NK-92 treated with Interleukin-12 subunit alpha and Interleukin-12 subunit beta, amount 100 ng/mL, for 24 hours (cell line): Measurements from ENCODE around the gene RBM20.
"Not testable (repeated sequence)": the region's sequence is repeated elsewhere in the genome, so short reads cannot be mapped to it uniquely, and the experiment has no call there.

Source experiments
- DNase-seq: peaks from one replicate; lab custom pipeline; 2025; lab: John Stamatoyannopoulos, UW

RBM20 gene

GRCh38 chr10:110643653-110644597 is at the start of gene RBM20:
Gene RBM20, plus strand, starts transcription at chr10:110644336. Its CDS starts 119 bp downstream, at chr10:110644455.
- no peak for DNase-seq

- no peak for DNase-seq
These were observed 46.7 kb upstream of the RBM20 start for GRCh38 chr10:110597476-110597875.

- DNase-seq: no peak
These were observed 43.5 kb upstream of the RBM20 start for GRCh38 chr10:110600487-110601101.

GRCh38 chr10:110601581-110601980 is 42.6 kb upstream of the RBM20 start:
- DNase-seq: no peak

GRCh38 chr10:110608087-110608486 is 36.0 kb upstream of the RBM20 start:
- DNase-seq: no peak

GRCh38 chr10:110609605-110610004 is 34.5 kb upstream of the RBM20 start:
- no peak for DNase-seq

GRCh38 chr10:110610308-110610774 is 33.8 kb upstream of the RBM20 start:
- DNase-seq: no peak

- not testable (repeated sequence) for DNase-seq
These were observed 33.4 kb upstream of the RBM20 start for GRCh38 chr10:110610781-110611180.

- DNase-seq: no peak
These were observed 32.0 kb upstream of the RBM20 start for GRCh38 chr10:110612087-110612486.

- DNase-seq: no peak
These were observed 31.5 kb upstream of the RBM20 start for GRCh38 chr10:110612629-110613028.

- DNase-seq: no peak
These were observed 30.7 kb upstream of the RBM20 start for GRCh38 chr10:110613341-110613995.

- no peak for DNase-seq
These were observed 30.1 kb upstream of the RBM20 start for GRCh38 chr10:110613996-110614495.

- no peak for DNase-seq
These were observed 28.9 kb upstream of the RBM20 start for GRCh38 chr10:110615057-110615747.

GRCh38 chr10:110616493-110617033 is 27.6 kb upstream of the RBM20 start:
- no peak for DNase-seq

GRCh38 chr10:110617425-110618229 is 26.5 kb upstream of the RBM20 start:
- DNase-seq: no peak

GRCh38 chr10:110618230-110618610 is 25.9 kb upstream of the RBM20 start:
- no peak for DNase-seq

GRCh38 chr10:110619514-110620397 is 24.4 kb upstream of the RBM20 start:
- no peak for DNase-seq

- DNase-seq: no peak
These were observed 23.8 kb upstream of the RBM20 start for GRCh38 chr10:110620398-110620719.

- DNase-seq: not testable (repeated sequence)
These were observed 20.8 kb upstream of the RBM20 start for GRCh38 chr10:110623316-110623715.
